Keratinocyte (primary cell): Measurements from ENCODE around the gene ERC1. TPM values are rescaled to one million over a fixed set of nuclear protein-coding genes. Genes with fewer than 3 reads are reported as not detected.

Experiments used
- DNase-seq: peaks from one replicate; pipeline ENCODE4 v3.0.0-alpha.2; 2011; ENCODE audit warnings: low read depth, missing footprints, low spot score
- FAIRE-seq: peaks from 2 replicates; lab custom pipeline; 2011; peaks lifted over from hg19 to GRCh38; lab: Jason Lieb, UNC
- H2AFZ ChIP-seq: 2 replicates; pipeline ENCODE4 v1.6.0; 2012; ENCODE audit warnings: low read length, control low read depth, inconsistent platforms; ENCODE audit not compliant: control insufficient read depth
- H3K27ac ChIP-seq: 2 replicates; pipeline ENCODE4 v1.5.1; 2011; ENCODE audit warnings: low read length; ENCODE audit not compliant: control insufficient read depth, insufficient read depth
- H3K27me3 ChIP-seq: 3 replicates; pipeline ENCODE4 v1.6.0; 2011; ENCODE audit warnings: low read length; ENCODE audit not compliant: control insufficient read depth, insufficient read depth; ENCODE audit errors: extremely low read depth
- H3K36me3 ChIP-seq, 2 experiments: 2 replicates in 1 of 2; 3 replicates in 1 of 2; pipeline ENCODE4 v1.5.1; 2011; ENCODE audit warnings: low read length in 2 of 2, mild to moderate bottlenecking in 1 of 2; ENCODE audit not compliant: control insufficient read depth in 2 of 2, insufficient read depth in 2 of 2; ENCODE audit errors: extremely low read depth in 1 of 2
- H3K4me1 ChIP-seq: 3 replicates; pipeline ENCODE4 v1.5.1; 2011; ENCODE audit warnings: low read length; ENCODE audit not compliant: control insufficient read depth, insufficient read depth; ENCODE audit errors: extremely low read depth
- H3K4me2 ChIP-seq: 3 replicates; pipeline ENCODE4 v1.6.0; 2011; ENCODE audit warnings: low read depth, low read length; ENCODE audit not compliant: control insufficient read depth, insufficient read depth; ENCODE audit errors: extremely low read depth
- H3K4me3 ChIP-seq, 3 experiments: fragments of 200-600 bp in 1 of 3; sonication (generic) in 1 of 3; 2 replicates in 2 of 3; 3 replicates in 1 of 3; pipeline ENCODE4 v1.5.1; 2011 to 2016; ENCODE audit warnings: low read length in 3 of 3, mild to moderate bottlenecking in 3 of 3, control low read depth in 2 of 3, inconsistent platforms in 1 of 3, low read depth in 1 of 3, mixed read lengths in 1 of 3, mixed run types in 1 of 3, moderate library complexity in 1 of 3; ENCODE audit not compliant: control insufficient read depth in 2 of 3, insufficient read depth in 2 of 3; ENCODE audit errors: extremely low read depth in 1 of 3
- H3K79me2 ChIP-seq: 2 replicates; pipeline ENCODE4 v1.6.0; 2012; ENCODE audit warnings: low read length; ENCODE audit not compliant: control insufficient read depth, insufficient read depth
- H3K9ac ChIP-seq: 3 replicates; pipeline ENCODE4 v1.6.0; 2011; ENCODE audit warnings: low read length; ENCODE audit not compliant: control insufficient read depth, insufficient read depth; ENCODE audit errors: extremely low read depth
- H3K9me1 ChIP-seq: 3 replicates; pipeline ENCODE4 v1.6.0; 2011; ENCODE audit warnings: low read length; ENCODE audit not compliant: control insufficient read depth, insufficient read depth; ENCODE audit errors: extremely low read depth
- H3K9me3 ChIP-seq: 2 replicates; pipeline ENCODE4 v1.5.1; 2012; ENCODE audit warnings: low read depth, low read length; ENCODE audit not compliant: control insufficient read depth
- H4K20me1 ChIP-seq: 3 replicates; pipeline ENCODE4 v1.6.0; 2011; ENCODE audit warnings: low read length; ENCODE audit not compliant: control insufficient read depth, insufficient read depth; ENCODE audit errors: extremely low read depth
- EZH2 ChIP-seq: IDR thresholded peaks from one replicate; pipeline ENCODE4 v1.6.1; 2012; ENCODE audit warnings: inconsistent platforms, mild to moderate bottlenecking, low read length, moderate library complexity
- dilution Hi-C: fragments of 300-500 bp; cut with MboI; formaldehyde crosslinking; loops from one replicate; pipeline ENCODE4 v1.7.0; 2020; ENCODE audit warnings: low sequenced_read_pairs; ENCODE audit not compliant: extremely low pct_ligation_motif_present
- polyA plus RNA-seq, 5 experiments: library from polyadenylated mRNA; depleted of rRNA in 3 of 5; stranded (reverse) in 3 of 5; stranded (forward) in 1 of 5; unstranded in 1 of 5; fragments of >200 nt; gene quantifications; 1 replicate in 1 of 5; 2 replicates in 3 of 5; 3 replicates in 1 of 5; pipeline versions ENCODE4 v1.2.1 to v1.2.3, GENCODE V29; 2011 to 2012; ENCODE audit warnings: missing spikeins in 2 of 5, low read depth in 1 of 5, low replicate concordance in 1 of 5
- TF ChIP-seq, protein P1 (sequence below), 3 experiments: IDR thresholded peaks in 1 of 3; conservative IDR thresholded peaks in 1 of 3; optimal IDR thresholded peaks in 1 of 3; 2 replicates in 2 of 3; 3 replicates in 1 of 3; pipeline versions ENCODE3 to v1.5.1; 2011; ENCODE audit warnings: low read length in 3 of 3, mild to moderate bottlenecking in 3 of 3, moderate library complexity in 2 of 3, control low read depth in 1 of 3, inconsistent platforms in 1 of 3; ENCODE audit not compliant: insufficient read depth in 2 of 3; ENCODE audit errors: extremely low read depth in 1 of 3

Gene ERC1
- polyA plus RNA-seq, 1 donor (not counting 4 experiments of a cell fraction or from before 2014, with no cell fraction given), result 16.1 TPM

DNA sequence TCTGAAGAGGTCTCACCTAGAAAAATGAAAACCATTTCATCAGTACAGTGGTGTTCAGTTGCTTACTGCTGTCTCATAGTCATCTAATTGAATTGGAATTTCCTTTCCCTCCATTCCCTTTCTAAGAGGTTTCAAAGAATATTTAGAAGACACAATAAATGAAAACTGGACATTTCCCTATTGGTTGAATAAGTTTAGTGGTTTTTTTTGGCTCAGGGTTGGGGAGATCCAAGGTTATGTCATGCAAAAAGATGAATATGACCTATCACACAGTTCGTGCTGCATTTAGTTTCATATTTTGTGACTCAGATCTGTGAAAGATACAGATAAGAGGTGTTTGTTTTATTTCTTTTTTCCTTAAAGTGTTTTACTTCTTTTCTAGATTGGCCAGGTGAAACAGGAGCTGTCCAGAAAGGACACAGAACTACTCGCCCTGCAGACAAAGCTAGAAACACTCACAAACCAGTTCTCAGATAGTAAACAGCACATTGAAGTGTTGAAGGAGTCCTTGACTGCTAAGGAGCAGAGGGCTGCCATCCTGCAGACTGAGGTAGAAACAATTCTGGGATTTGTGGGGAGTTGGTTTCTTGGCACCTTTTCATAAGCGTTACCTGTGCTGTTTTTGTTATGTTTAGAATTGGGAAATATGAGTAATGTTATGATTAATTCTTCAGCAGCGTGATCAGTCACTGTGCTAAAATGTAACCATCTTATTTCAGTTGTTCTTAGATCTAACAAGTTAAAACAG is 124.6 kb downstream of the ERC1 start:
- peaks cover 4 to 8% of the 10 kb centered on the region in 2 experiments for H3K36me3 ChIP-seq
- H4K20me1 ChIP-seq, result no peaks in the 10 kb centered on the region
- TF ChIP-seq, protein P1, sequence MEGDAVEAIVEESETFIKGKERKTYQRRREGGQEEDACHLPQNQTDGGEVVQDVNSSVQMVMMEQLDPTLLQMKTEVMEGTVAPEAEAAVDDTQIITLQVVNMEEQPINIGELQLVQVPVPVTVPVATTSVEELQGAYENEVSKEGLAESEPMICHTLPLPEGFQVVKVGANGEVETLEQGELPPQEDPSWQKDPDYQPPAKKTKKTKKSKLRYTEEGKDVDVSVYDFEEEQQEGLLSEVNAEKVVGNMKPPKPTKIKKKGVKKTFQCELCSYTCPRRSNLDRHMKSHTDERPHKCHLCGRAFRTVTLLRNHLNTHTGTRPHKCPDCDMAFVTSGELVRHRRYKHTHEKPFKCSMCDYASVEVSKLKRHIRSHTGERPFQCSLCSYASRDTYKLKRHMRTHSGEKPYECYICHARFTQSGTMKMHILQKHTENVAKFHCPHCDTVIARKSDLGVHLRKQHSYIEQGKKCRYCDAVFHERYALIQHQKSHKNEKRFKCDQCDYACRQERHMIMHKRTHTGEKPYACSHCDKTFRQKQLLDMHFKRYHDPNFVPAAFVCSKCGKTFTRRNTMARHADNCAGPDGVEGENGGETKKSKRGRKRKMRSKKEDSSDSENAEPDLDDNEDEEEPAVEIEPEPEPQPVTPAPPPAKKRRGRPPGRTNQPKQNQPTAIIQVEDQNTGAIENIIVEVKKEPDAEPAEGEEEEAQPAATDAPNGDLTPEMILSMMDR (optimal IDR thresholded peaks at IDR 0.05 in 1 of 3, IDR thresholded peaks at IDR 0.05 in 1 of 3, conservative IDR thresholded peaks at IDR 0.05 in 1 of 3; ENCODE audit: extremely low read depth in 1 of 3, insufficient read depth in 2 of 3, low read length in 3 of 3), result no peak
- no peak for TF ChIP-seq EZH2
- peak overlapping the region; percentile 99 for H3K27ac ChIP-seq
- no peaks in the 10 kb centered on the region for H3K27me3 ChIP-seq
- H2AFZ ChIP-seq, result peak overlapping the region; percentile 34
- peaks cover 30% of the 10 kb centered on the region for H3K4me1 ChIP-seq
- dilution Hi-C loops, result no loop called here
- H3K4me3 ChIP-seq, result peak overlapping the region in 2 of 3 experiments; percentile 48 to 62
- peak; percentile 62 for DNase-seq
- H3K9me1 ChIP-seq, result no peaks in the 10 kb centered on the region
- H3K9ac ChIP-seq, result peak overlapping the region; percentile 85
- H3K4me2 ChIP-seq, result peak overlapping the region; percentile 91
- FAIRE-seq, result peak; percentile 92
- no peaks in the 10 kb centered on the region for H3K9me3 ChIP-seq
- H3K79me2 ChIP-seq, result peaks cover 5% of the 10 kb centered on the region

DNA sequence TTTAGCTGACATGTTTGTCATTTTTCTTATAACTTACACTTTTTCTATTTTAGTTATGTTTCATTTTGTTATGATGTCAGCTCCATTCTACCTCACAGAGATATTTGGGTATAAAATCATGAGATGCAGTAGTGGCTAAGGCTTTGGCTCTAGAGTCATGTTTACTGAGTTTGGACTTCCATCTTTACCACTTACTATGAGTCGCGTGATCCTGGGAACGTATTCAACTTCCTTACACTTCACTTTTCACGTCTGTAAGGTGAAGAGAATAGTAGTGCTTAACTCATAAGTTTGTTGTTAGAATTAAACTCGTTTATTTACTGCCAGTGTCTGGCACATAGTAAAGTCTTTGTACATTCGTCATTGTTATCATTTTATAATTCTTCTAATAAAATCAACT is 126.3 kb downstream of the ERC1 start:
- Histone ChIP-seq H3K27me3 (no peaks in the 10 kb centered on the region), H3K9me1 (no peaks in the 10 kb centered on the region), H2AFZ (no peak overlapping the region), H3K9me3 (no peaks in the 10 kb centered on the region), H3K9ac (no peak overlapping the region), H3K4me2 (peak overlapping the region; percentile 1), H3K4me1 (peaks cover 30% of the 10 kb centered on the region), H3K79me2 (peaks cover 2% of the 10 kb centered on the region), H3K36me3 (peaks cover 0 to 3% of the 10 kb centered on the region in 2 experiments), H3K4me3 (no peak overlapping the region), H4K20me1 (no peaks in the 10 kb centered on the region), H3K27ac (peak overlapping the region; percentile 99)
- dilution Hi-C loops, result no loop called here
- no peak for DNase-seq
- TF ChIP-seq, protein P1 (optimal IDR thresholded peaks at IDR 0.05 in 1 of 3, IDR thresholded peaks at IDR 0.05 in 1 of 3, conservative IDR thresholded peaks at IDR 0.05 in 1 of 3; ENCODE audit: extremely low read depth in 1 of 3, insufficient read depth in 2 of 3, low read length in 3 of 3), result no peak
- no peak for TF ChIP-seq EZH2
- FAIRE-seq, result peak; percentile 79
